NCI-H146 (cell line): Measurements from ENCODE around the gene MAP3K5.
A peak's percentile ranks its signal among the peaks of the same experiment; 100 is the strongest.

Experiments
- DNase-seq: peaks from one replicate; lab custom pipeline; 2025; lab: John Stamatoyannopoulos, UW

Gene MAP3K5

GRCh38 chr6:136749359-136749997 lies 42.8 kb downstream of the MAP3K5 start:
- no peak for DNase-seq

DNA sequence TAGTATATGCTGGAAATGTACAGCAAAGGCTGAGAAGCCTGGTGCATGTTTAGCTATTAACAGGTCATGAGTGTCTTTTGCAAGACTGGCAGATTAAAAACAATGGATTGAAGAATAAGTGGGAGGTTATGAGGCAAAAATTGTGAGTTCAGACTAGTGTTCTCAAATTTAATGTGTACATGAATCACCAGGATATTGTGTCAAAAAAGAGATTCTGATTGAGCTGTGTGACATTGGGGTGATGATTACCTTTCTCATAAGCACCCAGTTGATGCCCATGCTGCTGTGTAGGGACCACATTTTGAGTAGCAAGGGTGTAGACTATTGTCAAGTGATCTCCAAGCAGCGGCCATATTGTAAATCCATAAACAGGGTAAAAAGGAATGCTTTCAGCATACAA lies 44.8 kb downstream of the MAP3K5 start:
- DNase-seq: no peak

- DNase-seq: no peak
These were observed 47.0 kb downstream of the MAP3K5 start for GRCh38 chr6:136745300-136745699.

DNA sequence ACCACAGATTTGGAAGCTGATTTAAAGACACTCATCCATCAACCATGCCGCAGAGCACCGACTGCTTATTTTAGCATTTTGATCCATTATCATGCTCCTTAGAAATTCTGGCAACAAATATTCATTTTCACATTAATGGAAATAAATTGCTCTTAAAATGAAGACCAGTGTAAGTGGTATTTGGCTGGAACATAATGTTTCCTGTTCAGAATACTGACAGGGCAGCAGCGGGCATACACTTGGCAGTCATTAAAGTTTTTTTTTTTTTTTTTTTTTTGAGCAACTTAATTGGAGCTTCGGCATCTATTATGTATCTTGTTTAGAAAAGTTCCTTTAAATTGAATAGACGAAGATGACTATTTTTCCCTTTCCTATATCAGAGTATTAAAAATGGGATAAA lies 47.4 kb downstream of the MAP3K5 start:
- DNase-seq: no peak

DNA sequence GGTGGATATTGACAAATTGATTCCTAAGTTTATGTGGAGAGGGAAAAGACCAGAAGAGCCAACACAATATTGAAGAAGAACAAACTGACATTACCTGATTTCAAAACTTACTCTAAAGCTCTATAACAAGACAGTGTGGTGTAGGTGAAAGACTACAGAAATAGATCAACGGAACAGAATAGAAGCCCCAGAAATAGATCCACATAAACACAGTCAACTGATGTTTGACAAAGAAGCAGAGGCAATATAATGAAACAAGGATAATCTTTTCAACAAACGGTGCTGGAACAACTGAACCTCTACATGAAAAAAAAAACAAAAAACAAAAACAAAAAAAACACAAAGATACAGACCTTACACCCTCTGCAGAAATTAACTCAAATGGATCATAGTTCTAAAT lies 50.2 kb downstream of the MAP3K5 start:
- no peak for DNase-seq

DNA sequence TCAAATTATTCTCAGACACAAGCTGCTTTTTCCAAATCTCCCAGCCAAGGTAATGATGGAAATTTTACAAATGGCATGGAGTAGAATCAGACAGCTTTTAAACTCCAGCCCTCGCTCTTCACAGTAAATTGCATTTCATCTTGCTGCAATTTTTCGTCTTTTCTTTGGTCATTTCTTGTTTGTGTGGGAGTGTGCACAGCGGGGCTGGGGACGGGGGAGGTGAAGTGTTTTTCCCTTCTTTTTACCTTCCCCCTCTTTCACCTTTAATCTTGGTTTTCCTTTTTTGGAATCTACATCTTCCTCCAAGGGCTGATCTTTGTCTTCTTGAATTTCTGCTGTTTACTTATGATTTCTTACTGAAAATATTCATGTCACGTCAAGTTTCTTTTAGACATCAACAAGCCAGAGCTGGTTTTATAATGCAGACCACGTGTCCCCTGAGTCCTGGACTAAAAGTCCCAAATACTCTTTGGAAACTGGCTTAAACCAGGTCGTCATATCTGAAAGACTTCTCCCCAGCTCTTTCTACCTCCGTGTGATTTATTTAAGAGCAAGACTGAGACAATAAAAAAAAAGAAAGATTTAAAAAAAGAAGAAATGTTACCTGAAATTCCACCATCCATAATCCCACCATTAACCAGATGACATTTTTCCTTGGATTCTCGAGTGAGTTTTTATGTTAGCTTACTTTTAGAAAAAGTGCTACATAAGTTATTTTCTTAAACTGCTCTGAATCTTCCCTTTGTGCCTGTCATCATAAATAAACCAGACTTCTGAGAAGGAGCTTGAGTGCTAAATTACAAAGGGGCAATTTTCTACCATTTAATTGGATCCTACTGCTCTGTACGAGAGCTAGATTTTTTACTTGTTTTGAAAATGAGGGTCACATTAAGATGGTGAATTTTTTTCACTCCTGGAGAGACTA lies 52.0 kb downstream of the MAP3K5 start:
- no peak for DNase-seq

GRCh38 chr6:136739501-136739900 lies 52.8 kb downstream of the MAP3K5 start:
- no peak for DNase-seq

GRCh38 chr6:136739071-136739470 lies 53.2 kb downstream of the MAP3K5 start:
- no peak for DNase-seq

DNA sequence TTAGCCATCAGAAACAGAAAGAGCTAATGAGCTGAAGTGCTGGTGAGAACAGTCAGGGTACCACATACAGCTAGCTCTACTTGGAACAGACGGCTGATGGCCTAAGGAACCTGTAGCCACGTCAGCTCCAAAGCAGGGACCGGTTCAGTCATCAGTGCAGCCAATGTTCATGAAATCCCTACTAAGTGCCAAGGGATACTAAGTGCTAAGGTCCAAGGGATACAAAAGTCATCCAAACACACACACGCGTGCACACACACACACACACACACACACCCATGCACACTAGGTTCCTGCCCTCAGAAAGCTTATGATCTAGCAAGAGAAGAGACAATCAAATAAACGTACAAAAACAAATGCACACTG lies 53.6 kb downstream of the MAP3K5 start:
- no peak for DNase-seq

DNA sequence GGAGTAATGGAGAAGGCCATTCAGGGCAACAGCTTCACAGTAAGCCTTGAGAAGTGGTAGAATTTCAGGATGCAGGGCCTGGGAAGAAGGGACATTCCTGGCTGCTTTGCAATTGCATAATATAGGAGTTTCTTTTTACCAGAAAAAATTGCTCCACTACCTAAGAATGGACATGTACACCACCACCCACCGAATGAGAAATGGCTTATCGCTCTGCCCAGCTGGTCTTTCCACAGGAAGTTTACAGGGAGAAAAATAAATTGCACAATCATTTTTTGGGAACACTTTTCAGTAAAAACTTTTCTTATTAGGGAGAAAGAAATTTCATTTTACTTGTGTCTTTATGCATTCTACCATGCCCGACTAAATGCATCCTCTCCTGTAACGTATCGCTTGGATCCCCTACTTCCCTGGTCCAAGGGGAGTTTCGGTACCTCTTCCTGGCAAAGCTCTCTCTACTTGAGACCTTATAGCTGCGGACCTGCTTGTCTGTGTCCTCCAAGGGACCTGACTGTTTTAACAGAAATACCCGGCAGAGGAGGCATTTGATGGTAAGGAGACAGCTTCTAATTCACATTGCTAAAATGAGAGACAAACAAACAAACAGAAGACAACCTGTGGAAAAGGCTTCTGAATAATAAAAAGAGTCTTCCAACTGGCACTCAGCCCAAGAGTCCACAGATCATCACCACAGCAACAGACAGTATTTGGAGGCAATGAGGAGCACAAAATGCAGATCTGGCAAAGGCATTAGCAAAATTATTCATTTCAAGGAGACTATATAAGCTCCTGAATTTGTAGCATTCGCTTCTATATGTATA lies 54.2 kb downstream of the MAP3K5 start:
- no peak for DNase-seq

DNA sequence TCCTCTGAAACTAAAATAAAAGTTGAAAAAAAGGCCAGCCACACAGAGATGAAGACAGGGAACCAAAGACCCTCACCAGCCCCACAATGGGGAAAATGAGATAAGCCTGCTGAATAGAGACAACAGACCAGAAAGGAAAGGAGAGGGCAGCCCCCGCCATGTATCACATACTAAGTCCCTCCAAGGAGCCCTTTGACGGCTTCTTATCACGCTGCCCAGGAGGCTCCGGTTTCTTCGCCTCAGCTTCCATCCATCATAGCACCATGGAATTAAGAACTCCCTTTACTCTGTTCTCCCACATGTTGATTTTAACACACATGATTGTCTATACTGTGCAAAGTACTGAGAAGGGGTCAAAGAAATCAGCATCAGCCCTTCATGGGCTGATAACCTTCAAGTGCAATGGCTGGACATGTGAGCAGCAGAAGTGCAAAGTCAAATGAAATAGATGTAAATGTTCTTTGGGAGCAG lies 54.9 kb downstream of the MAP3K5 start:
- no peak for DNase-seq

DNA sequence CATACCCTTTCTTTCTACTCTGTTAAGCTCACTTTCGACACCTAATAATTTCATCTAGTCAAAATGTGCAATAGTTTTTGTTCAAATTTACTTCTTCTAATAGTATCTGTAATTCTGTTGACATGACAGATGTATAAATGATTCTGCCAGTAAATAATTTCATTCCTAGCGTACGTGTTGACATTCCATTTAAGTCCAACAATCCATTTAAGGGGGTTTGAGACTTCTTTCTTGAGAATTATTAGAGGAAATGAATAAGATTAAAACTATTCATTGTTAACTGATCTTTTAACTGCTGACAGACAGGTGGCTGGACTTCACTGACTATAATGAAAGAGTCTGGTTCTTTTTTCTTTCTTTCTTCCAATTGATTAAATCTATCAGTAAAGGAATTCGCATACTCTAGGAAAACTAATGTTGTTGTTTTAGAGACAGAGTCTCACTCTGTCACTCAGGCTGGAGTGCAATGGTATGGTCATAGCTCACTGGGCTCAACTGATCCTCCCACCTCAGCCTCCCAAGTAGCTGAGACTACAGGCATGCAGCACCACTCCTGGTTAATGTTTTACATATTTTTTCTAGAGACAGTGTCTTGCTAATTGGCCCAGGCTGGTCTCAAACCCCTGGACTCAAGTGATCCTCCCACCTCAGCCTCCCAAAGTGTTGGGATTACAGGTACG lies 55.9 kb downstream of the MAP3K5 start:
- DNase-seq: no peak

GRCh38 chr6:136734977-136735376 lies 57.3 kb downstream of the MAP3K5 start:
- DNase-seq: no peak

DNA sequence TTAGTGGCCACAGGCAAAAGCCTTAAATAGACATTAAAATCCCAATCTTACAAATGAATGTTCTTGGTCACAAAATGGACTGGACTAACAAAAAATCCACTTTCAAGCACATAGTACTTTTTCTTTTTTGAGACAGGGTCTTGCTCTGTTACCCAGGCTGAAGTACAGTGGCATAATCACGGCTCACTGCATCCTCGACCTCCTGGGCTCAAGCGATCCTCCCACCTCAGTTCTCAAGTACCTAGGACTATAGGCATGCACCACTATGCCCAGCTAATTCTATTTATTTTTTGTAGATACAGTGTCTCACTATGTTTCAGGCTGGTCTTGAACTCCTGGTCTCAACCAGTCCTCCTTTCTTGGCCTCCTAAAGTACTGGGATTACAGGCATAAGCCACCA lies 59.4 kb downstream of the MAP3K5 start:
- no peak for DNase-seq

- DNase-seq: no peak
These were observed 62.4 kb downstream of the MAP3K5 start for GRCh38 chr6:136729832-136730231.

- DNase-seq: no peak
These were observed 63.2 kb downstream of the MAP3K5 start for GRCh38 chr6:136728976-136729515.

- no peak for DNase-seq
These were observed 64.0 kb downstream of the MAP3K5 start for GRCh38 chr6:136728033-136728939.

DNA sequence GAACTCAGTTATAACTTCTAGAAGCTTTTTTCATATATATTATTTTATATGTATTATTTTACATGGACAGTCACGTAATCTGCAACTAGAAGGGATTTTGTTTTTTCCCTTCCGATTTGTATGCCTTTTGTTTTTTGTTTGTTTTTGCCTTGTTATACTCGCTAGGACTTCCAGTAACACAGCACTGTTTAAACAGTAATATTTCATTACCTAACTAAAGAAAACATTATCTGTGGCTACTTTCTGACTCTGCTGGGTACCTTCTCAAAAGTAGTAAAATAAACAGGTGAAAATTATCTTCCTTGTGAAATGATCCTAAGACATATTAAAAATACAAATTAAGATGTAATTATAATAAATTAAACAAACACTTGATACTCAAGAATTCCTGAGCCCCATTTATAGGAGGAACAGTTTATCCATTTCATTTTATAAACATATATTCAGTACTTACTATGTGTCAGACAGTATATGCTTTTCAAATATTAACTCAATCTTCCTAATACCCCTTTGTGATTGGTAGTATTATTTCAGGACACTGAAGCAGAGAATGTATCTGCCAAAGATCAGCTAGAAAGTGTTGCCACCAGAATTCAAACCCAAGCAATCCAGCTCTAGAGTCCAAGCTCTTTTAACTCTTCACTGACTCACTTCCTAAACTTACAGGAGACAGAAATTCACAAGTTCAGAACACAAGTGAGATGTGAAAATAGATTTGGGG lies 65.3 kb downstream of the MAP3K5 start:
- peak; percentile 56 for DNase-seq

- no peak for DNase-seq
These were observed 67.2 kb downstream of the MAP3K5 start for GRCh38 chr6:136725124-136725523.

GRCh38 chr6:136723780-136724179 lies 68.5 kb downstream of the MAP3K5 start:
- DNase-seq: no peak
